Measurements from ENCODE around the gene YWHAB. TPM values are rescaled to one million over a fixed set of nuclear protein-coding genes. Genes with fewer than 3 reads are reported as not detected.
A peak's percentile ranks its signal among the peaks of the same experiment; 100 is the strongest.

YWHAB gene
- polyA plus RNA-seq, 4 donors = 125 to 157 (median 138) TPM

DNA sequence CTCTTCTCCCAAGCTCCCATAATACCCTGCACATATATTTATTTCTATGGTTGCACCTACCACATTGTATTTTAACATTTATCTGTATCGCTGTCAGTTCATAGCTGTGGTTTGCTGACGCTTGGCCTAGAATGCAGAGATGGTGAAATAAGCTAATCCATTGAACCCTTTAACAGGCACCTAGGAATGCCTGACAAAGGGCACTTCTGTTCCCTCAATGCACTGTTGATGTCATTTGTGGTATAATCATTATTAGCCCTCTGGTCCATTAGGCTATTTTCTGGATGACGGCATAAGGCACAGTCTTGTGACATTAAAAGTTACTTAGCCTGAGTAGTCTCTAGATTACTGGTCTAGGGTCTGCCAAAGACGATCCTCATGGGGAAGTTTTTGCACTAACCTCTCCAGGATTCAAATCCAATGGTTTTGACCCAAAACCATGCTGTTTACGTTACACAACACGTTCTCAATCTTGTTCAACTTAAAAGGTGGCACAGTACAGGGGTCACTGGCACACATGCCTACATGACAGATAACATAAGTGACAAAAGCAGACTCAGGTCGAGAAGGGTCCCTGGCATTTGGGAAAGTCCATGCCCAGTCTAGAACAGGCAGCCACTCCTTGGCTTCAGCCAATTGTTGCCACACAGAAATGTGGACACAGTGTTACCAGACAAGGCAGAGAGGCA lies 2.1 kb upstream of the YWHAB start:
- WGBS, 3 donors = 86 to 92% (median 90%) methylated on average over 7 of the region's 7 CpGs
- Histone ChIP-seq H3K9me3 (ENCODE audit: control insufficient read depth in 2 of 2, insufficient read depth in 1 of 2, low read depth in 1 of 2, low read length in 1 of 2) (no peaks in the 10 kb centered on the region), H3K4me3 (ENCODE audit: low read depth in 1 of 3, low read length in 3 of 3) (no peak overlapping the region), H3K4me1 (ENCODE audit: control insufficient read depth in 3 of 3, insufficient read depth in 2 of 3, low read depth in 1 of 3, low read length in 2 of 3) (peaks cover 2 to 6% (median 2%) of the 10 kb centered on the region in 3 donors), H3K27me3 (ENCODE audit: control insufficient read depth in 3 of 3, insufficient read depth in 3 of 3, low read length in 3 of 3) (no peaks in the 10 kb centered on the region), H3K27ac (ENCODE audit: low read depth in 1 of 3, low read length in 2 of 3) (no peak overlapping the region), H3K36me3 (ENCODE audit: control insufficient read depth in 3 of 3, insufficient read depth in 2 of 3, low read depth in 1 of 3, low read length in 3 of 3) (no peaks in the 10 kb centered on the region)
- DNase-seq (no peak), FAIRE-seq (no peak)

DNA sequence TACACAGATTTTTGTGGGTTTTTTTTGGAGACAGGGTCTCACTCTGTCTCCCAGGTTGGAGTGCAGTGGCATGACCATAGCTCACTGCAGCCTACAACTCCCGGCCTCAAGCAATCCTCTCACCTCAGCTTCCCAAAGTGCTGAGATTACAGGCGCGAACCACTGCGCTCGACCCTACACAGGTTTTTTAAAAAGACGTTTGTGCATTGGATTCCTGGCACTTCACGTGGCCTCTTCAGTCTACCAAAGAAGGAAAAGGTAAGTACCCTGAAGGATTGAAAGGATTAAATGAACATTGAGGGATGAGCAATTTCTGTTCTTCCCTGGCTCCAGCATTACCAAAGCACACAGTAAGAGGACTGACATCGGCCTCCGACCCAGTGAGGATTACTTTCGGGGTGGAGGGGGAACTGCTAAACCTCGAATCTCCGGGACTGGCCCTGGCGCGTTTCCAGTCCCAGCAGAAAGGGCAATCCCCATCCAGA lies 556 bp upstream of the YWHAB start:
- WGBS, 3 donors = 7 to 15% (median 9%) methylated on average over 14 of the region's 14 CpGs
- FAIRE-seq (no peak), DNase-seq (no peak)
- peak overlapping the region; percentile 34 to 74 (median 44) for H3K27ac ChIP-seq (ENCODE audit: low read depth in 1 of 3, low read length in 2 of 3)
- H3K9me3 ChIP-seq (ENCODE audit: control insufficient read depth in 2 of 2, insufficient read depth in 1 of 2, low read depth in 1 of 2, low read length in 1 of 2) = no peaks in the 10 kb centered on the region
- peak overlapping the region; percentile 90 to 92 (median 91) for H3K4me3 ChIP-seq (ENCODE audit: low read depth in 1 of 3, low read length in 3 of 3)
- peaks cover 2 to 6% (median 4%) of the 10 kb centered on the region in 3 donors for H3K4me1 ChIP-seq (ENCODE audit: control insufficient read depth in 3 of 3, insufficient read depth in 2 of 3, low read depth in 1 of 3, low read length in 2 of 3)
- peaks cover 0 to 2% (median 0%) of the 10 kb centered on the region in 3 donors for H3K36me3 ChIP-seq (ENCODE audit: control insufficient read depth in 3 of 3, insufficient read depth in 2 of 3, low read depth in 1 of 3, low read length in 3 of 3)
- H3K27me3 ChIP-seq (ENCODE audit: control insufficient read depth in 3 of 3, insufficient read depth in 3 of 3, low read length in 3 of 3) = no peaks in the 10 kb centered on the region

- Histone ChIP-seq H3K27ac (ENCODE audit: low read depth in 1 of 3, low read length in 2 of 3) (peak overlapping the region; percentile 92 to 98 (median 92)), H3K4me1 (ENCODE audit: control insufficient read depth in 3 of 3, insufficient read depth in 2 of 3, low read depth in 1 of 3, low read length in 2 of 3) (peaks cover 2 to 6% (median 5%) of the 10 kb centered on the region in 3 donors), H3K27me3 (ENCODE audit: control insufficient read depth in 3 of 3, insufficient read depth in 3 of 3, low read length in 3 of 3) (no peaks in the 10 kb centered on the region), H3K4me3 (ENCODE audit: low read depth in 1 of 3, low read length in 3 of 3) (peak overlapping the region; percentile 90 to 92 (median 91)), H3K9me3 (ENCODE audit: control insufficient read depth in 2 of 2, insufficient read depth in 1 of 2, low read depth in 1 of 2, low read length in 1 of 2) (no peaks in the 10 kb centered on the region), H3K36me3 (ENCODE audit: control insufficient read depth in 3 of 3, insufficient read depth in 2 of 3, low read depth in 1 of 3, low read length in 3 of 3) (peaks cover 0 to 2% (median 0%) of the 10 kb centered on the region in 3 donors)
- no peak for FAIRE-seq
- 0 to 1% (median 0%) methylated on average over 8 of the region's 8 CpGs for WGBS, 3 donors
- DNase-seq = no peak
Observed at GRCh38 chr20:44886266-44886651, 754 bp downstream of the YWHAB start.

DNA sequence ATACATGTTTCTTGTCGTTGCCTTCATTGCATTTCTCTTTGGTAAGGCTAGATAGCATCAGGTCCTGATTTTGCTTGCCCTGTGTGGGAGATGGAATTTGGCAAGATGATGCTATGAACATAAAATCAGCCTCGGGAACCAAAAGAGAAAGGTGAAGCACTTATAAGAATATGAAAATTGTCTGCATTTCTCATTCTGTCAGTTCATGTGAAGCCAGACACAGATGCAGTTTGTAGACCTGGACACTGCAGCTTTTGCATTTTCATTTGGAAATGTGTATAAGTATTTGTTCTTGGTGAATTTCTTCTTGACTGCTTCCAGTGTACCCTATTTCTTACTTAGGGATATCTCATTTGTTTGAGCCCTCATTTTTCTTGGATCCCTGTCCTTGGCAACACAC lies 1.3 kb downstream of the YWHAB start:
- peak overlapping the region in 1 of 3 donors; percentile 98 for H3K27ac ChIP-seq (ENCODE audit: low read depth in 1 of 3, low read length in 2 of 3)
- FAIRE-seq (no peak), DNase-seq (no peak)
- peaks cover 2 to 8% (median 6%) of the 10 kb centered on the region in 3 donors for H3K4me1 ChIP-seq (ENCODE audit: control insufficient read depth in 3 of 3, insufficient read depth in 2 of 3, low read depth in 1 of 3, low read length in 2 of 3)
- H3K36me3 ChIP-seq (ENCODE audit: control insufficient read depth in 3 of 3, insufficient read depth in 2 of 3, low read depth in 1 of 3, low read length in 3 of 3) = peaks cover 0 to 2% (median 0%) of the 10 kb centered on the region in 3 donors
- H3K4me3 ChIP-seq (ENCODE audit: low read depth in 1 of 3, low read length in 3 of 3) = peak overlapping the region in 2 of 3 donors; percentile 90 to 91
- 0 to 1% (median 0%) methylated on average over 2 of the region's 2 CpGs for WGBS, 3 donors
- no peaks in the 10 kb centered on the region for H3K27me3 ChIP-seq (ENCODE audit: control insufficient read depth in 3 of 3, insufficient read depth in 3 of 3, low read length in 3 of 3)
- no peaks in the 10 kb centered on the region for H3K9me3 ChIP-seq (ENCODE audit: control insufficient read depth in 2 of 2, insufficient read depth in 1 of 2, low read depth in 1 of 2, low read length in 1 of 2)

GRCh38 chr20:44887466-44887865 lies 2.0 kb downstream of the YWHAB start:
- FAIRE-seq = no peak
- Histone ChIP-seq H3K27ac (ENCODE audit: low read depth in 1 of 3, low read length in 2 of 3) (no peak overlapping the region), H3K36me3 (ENCODE audit: control insufficient read depth in 3 of 3, insufficient read depth in 2 of 3, low read depth in 1 of 3, low read length in 3 of 3) (peaks cover 0 to 2% (median 0%) of the 10 kb centered on the region in 3 donors), H3K4me1 (ENCODE audit: control insufficient read depth in 3 of 3, insufficient read depth in 2 of 3, low read depth in 1 of 3, low read length in 2 of 3) (peaks cover 2 to 8% (median 6%) of the 10 kb centered on the region in 3 donors), H3K27me3 (ENCODE audit: control insufficient read depth in 3 of 3, insufficient read depth in 3 of 3, low read length in 3 of 3) (no peaks in the 10 kb centered on the region), H3K9me3 (ENCODE audit: control insufficient read depth in 2 of 2, insufficient read depth in 1 of 2, low read depth in 1 of 2, low read length in 1 of 2) (no peaks in the 10 kb centered on the region), H3K4me3 (ENCODE audit: low read depth in 1 of 3, low read length in 3 of 3) (peak overlapping the region in 2 of 3 donors; percentile 90 to 91)
- DNase-seq = no peak
- WGBS, 3 donors = 38 to 61% (median 51%) methylated on average over 4 of the region's 4 CpGs

DNA sequence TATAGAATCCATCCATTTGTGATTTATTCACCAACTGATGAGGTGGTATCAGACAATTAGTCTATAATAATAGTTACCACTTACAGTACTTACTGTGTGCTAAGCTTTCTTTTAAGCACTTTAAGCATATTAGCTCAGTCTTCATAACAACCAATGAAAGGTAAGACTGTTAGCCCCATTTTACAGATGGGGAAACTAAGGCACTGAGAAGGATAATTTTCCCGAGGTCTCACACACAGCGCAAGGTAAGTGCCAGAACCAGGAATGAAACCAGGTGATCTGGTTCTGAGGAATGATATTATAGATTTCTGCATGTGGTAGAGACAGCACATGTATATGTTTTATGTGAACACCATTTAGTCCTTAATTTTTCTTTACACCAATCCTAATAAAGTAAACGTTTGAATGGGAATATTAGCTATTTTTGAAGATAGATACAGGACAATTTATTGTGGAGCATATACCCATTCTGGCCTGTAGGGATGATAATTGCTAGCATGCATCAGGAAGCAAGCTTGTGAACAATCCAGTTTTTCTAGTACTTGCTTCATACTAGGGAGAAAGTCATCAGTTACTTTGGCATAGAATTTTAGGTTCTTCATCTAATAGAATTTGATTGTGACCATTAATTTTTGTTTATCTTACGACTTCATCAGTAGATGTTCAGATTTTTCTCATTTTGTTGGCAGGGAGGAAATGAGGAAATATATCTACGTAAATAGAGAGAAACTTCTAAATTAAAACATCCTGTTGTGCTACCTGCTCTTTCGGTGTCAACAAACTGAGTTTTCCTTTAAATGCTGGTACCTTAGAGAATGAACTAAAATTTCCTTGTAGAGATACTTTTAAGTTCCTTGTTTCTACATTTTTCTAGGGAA lies 3.0 kb downstream of the YWHAB start:
- Histone ChIP-seq H3K27me3 (ENCODE audit: control insufficient read depth in 3 of 3, insufficient read depth in 3 of 3, low read length in 3 of 3) (no peaks in the 10 kb centered on the region), H3K4me3 (ENCODE audit: low read depth in 1 of 3, low read length in 3 of 3) (no peak overlapping the region), H3K36me3 (ENCODE audit: control insufficient read depth in 3 of 3, insufficient read depth in 2 of 3, low read depth in 1 of 3, low read length in 3 of 3) (peaks cover 0 to 2% (median 0%) of the 10 kb centered on the region in 3 donors), H3K9me3 (ENCODE audit: control insufficient read depth in 2 of 2, insufficient read depth in 1 of 2, low read depth in 1 of 2, low read length in 1 of 2) (no peaks in the 10 kb centered on the region), H3K4me1 (ENCODE audit: control insufficient read depth in 3 of 3, insufficient read depth in 2 of 3, low read depth in 1 of 3, low read length in 2 of 3) (peaks cover 2 to 10% (median 6%) of the 10 kb centered on the region in 3 donors), H3K27ac (ENCODE audit: low read depth in 1 of 3, low read length in 2 of 3) (peak overlapping the region in 1 of 3 donors; percentile 53)
- DNase-seq (peak; percentile 20 to 33), FAIRE-seq (no peak)
- WGBS, 3 donors = 53 to 61% (median 58%) methylated on average over 6 of the region's 6 CpGs

- DNase-seq (no peak), FAIRE-seq (no peak)
- peaks cover 5 to 23% (median 6%) of the 10 kb centered on the region in 3 donors for H3K4me1 ChIP-seq (ENCODE audit: control insufficient read depth in 3 of 3, insufficient read depth in 2 of 3, low read depth in 1 of 3, low read length in 2 of 3)
- WGBS, 3 donors = 73 to 92% (median 74%) methylated on average over 1 of the region's 1 CpG
- no peak overlapping the region for H3K4me3 ChIP-seq (ENCODE audit: low read depth in 1 of 3, low read length in 3 of 3)
- H3K9me3 ChIP-seq (ENCODE audit: control insufficient read depth in 2 of 2, insufficient read depth in 1 of 2, low read depth in 1 of 2, low read length in 1 of 2) = no peaks in the 10 kb centered on the region
- H3K27ac ChIP-seq (ENCODE audit: low read depth in 1 of 3, low read length in 2 of 3) = no peak overlapping the region
- peaks cover 0 to 4% (median 0%) of the 10 kb centered on the region in 3 donors for H3K36me3 ChIP-seq (ENCODE audit: control insufficient read depth in 3 of 3, insufficient read depth in 2 of 3, low read depth in 1 of 3, low read length in 3 of 3)
- no peaks in the 10 kb centered on the region for H3K27me3 ChIP-seq (ENCODE audit: control insufficient read depth in 3 of 3, insufficient read depth in 3 of 3, low read length in 3 of 3)
Observed at GRCh38 chr20:44891826-44892225, 6.3 kb downstream of the YWHAB start.

DNA sequence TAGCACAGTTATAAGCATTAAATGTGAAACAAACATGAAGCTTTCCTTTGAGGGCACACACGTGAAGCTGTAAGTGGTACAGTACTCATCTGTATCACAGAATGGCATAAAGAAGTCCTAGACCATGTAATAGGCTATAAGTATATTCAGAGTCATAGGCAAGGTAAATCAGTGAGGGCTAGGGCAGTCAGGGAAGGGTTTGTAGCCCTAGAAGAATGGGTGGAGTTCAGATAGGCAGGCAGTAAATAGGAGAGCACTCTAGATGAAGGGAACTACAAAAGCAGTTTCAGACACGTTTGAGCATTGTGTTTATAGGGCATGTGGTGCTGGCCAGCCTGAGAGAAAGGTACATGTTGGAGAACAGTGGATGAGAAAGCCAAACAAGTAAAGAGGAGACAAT lies 9.5 kb downstream of the YWHAB start:
- WGBS, 3 donors = 54 to 57% (median 54%) methylated on average over 2 of the region's 2 CpGs
- Histone ChIP-seq H3K9me3 (ENCODE audit: control insufficient read depth in 2 of 2, insufficient read depth in 1 of 2, low read depth in 1 of 2, low read length in 1 of 2) (no peaks in the 10 kb centered on the region), H3K4me3 (ENCODE audit: low read depth in 1 of 3, low read length in 3 of 3) (no peak overlapping the region), H3K27ac (ENCODE audit: low read depth in 1 of 3, low read length in 2 of 3) (no peak overlapping the region), H3K4me1 (ENCODE audit: control insufficient read depth in 3 of 3, insufficient read depth in 2 of 3, low read depth in 1 of 3, low read length in 2 of 3) (peaks cover 4 to 25% (median 12%) of the 10 kb centered on the region in 3 donors), H3K27me3 (ENCODE audit: control insufficient read depth in 3 of 3, insufficient read depth in 3 of 3, low read length in 3 of 3) (no peaks in the 10 kb centered on the region), H3K36me3 (ENCODE audit: control insufficient read depth in 3 of 3, insufficient read depth in 2 of 3, low read depth in 1 of 3, low read length in 3 of 3) (peaks cover 0 to 4% (median under 1%) of the 10 kb centered on the region in 3 donors)
- DNase-seq (no peak), FAIRE-seq (no peak)
